ENCODE data around the gene LTBP1.

- no peak for TF ChIP-seq USF1 (IDR thresholded peaks at IDR 0.05)
- no peak for TF ChIP-seq NFIC (IDR thresholded peaks at IDR 0.05)
- no peak for TF ChIP-seq EGR1 (IDR thresholded peaks at IDR 0.05)
- TF ChIP-seq ZBTB7A (IDR thresholded peaks at IDR 0.05; ENCODE audit: low read depth), result no peak
- TF ChIP-seq, protein P1, sequence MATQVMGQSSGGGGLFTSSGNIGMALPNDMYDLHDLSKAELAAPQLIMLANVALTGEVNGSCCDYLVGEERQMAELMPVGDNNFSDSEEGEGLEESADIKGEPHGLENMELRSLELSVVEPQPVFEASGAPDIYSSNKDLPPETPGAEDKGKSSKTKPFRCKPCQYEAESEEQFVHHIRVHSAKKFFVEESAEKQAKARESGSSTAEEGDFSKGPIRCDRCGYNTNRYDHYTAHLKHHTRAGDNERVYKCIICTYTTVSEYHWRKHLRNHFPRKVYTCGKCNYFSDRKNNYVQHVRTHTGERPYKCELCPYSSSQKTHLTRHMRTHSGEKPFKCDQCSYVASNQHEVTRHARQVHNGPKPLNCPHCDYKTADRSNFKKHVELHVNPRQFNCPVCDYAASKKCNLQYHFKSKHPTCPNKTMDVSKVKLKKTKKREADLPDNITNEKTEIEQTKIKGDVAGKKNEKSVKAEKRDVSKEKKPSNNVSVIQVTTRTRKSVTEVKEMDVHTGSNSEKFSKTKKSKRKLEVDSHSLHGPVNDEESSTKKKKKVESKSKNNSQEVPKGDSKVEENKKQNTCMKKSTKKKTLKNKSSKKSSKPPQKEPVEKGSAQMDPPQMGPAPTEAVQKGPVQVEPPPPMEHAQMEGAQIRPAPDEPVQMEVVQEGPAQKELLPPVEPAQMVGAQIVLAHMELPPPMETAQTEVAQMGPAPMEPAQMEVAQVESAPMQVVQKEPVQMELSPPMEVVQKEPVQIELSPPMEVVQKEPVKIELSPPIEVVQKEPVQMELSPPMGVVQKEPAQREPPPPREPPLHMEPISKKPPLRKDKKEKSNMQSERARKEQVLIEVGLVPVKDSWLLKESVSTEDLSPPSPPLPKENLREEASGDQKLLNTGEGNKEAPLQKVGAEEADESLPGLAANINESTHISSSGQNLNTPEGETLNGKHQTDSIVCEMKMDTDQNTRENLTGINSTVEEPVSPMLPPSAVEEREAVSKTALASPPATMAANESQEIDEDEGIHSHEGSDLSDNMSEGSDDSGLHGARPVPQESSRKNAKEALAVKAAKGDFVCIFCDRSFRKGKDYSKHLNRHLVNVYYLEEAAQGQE (IDR thresholded peaks at IDR 0.05; ENCODE audit: low read depth), result no peak
- no peak for TF ChIP-seq TAF1 (IDR thresholded peaks at IDR 0.05; ENCODE audit: low read depth)
- no peak for TF ChIP-seq YY1 (IDR thresholded peaks at IDR 0.05; ENCODE audit: low read depth)
- TF ChIP-seq CREB1 (IDR thresholded peaks at IDR 0.05; ENCODE audit: low read depth), result no peak
- no peak for TF ChIP-seq MAX (IDR thresholded peaks at IDR 0.05)
- no peak for TF ChIP-seq RAD21 (IDR thresholded peaks at IDR 0.05; ENCODE audit: low read depth)
- TF ChIP-seq EP300 (IDR thresholded peaks at IDR 0.05; ENCODE audit: borderline replicate concordance), result no peak
- TF ChIP-seq CEBPB (IDR thresholded peaks at IDR 0.05), result no peak
- TF ChIP-seq FOXM1 (IDR thresholded peaks at IDR 0.05; ENCODE audit: borderline replicate concordance, low read depth), result no peak
- TF ChIP-seq TCF12 (IDR thresholded peaks at IDR 0.05; ENCODE audit: low read depth), result no peak
These were observed 265.4 kb downstream of the LTBP1 start for GRCh38 chr2:33212151-33212550.

Data from Ishikawa (cell line).